ENCODE results near the gene GBF1.

DNA sequence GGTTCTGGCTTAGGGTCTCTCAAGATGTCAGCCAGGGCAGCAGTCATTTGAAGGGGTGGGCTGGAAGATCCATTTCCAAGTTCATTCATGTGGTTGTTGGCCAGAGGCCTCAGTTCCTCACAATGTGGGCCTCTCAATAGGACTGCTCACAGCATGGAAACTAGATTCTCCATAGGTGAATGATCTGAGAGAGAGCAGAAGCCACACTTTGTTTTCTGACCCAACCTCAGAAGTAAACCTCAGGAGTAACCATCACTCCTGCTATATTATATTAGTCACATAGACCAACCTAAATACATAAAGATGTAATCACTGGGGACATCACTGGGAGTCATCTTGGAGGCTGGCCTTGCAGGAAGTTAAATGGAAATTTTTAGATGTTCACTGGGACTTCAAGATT, 42.2 kb downstream of the GBF1 start:
- TF ChIP-seq POLR2AphosphoS5 (IDR thresholded peaks at IDR 0.05; ENCODE audit: borderline replicate concordance, low read depth, low read length): no peak
- no peak for TF ChIP-seq EZH2 (IDR thresholded peaks at IDR 0.05)
- no peak for TF ChIP-seq FOXP2 (optimal IDR thresholded peaks at IDR 0.05; ENCODE audit: control extremely low read depth, extremely low read length, insufficient read depth)
